HG02798 (cell line): ENCODE results near the gene DGKG.

Experiments used
- ATAC-seq: cut with Tn5 transposase; IDR thresholded peaks from one replicate; pipeline ENCODE4 v1.9.1; 2021; ENCODE audit warnings: mild to moderate bottlenecking; ENCODE audit not compliant: unreplicated experiment, poor library complexity

DGKG gene

DNA sequence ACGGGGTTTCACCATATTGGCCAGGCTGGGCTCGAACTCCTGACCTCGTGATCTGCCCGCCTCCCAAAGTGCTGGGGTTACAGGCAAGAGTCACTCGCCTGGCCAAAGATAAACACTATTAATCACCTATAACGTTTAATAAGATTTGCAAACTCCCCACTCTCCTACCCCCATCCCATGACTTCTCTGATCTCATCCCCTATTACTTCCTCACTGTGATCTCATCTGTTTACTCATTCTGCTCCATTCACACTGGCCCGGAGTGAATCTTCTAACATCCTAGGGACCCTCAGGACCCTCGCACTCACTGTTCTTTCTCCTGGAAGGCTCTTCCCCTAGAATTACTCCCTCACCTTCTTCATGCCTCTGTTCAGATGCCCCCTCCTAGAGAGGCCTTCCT is 78.9 kb downstream of the DGKG start:
- ATAC-seq: no peak

DNA sequence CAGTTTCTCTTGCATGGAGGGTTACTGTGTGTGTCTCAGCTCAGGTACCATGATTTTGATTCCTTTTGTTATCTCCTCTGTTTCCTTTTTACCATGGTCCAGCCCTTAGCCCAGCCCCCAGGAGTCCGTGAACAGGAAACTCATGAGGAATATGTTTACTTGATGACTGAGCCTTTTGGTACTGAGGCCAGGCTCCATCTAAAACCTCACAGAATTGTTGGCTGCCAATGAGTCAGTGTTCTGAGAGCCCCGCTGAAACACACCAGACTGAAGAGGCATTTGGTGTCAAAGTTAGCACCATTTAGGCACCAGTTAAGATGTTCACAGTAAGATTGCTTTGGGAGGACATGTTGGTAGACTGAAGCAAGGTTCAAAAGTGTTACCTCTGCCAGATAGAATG is 80.9 kb downstream of the DGKG start:
- no peak for ATAC-seq

DNA sequence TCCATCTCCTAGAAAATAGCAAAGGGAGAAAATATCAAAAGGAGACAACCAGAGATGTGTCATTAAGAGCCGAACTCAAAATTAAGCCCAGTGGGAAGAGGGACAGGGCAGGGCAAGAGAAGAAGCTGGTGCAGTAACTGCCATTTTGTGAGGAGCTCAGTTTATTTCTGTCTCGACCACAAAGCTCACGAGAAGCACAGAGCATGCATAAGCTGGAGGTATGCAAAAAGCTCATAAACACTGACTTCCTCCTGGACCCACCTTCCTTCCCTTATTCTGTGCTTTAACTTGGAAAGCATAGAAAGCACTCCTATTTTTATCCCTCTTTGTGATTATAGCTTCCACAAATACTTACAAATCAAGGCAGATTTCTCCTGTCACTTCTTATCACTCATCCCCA is 81.3 kb downstream of the DGKG start:
- ATAC-seq: no peak

DNA sequence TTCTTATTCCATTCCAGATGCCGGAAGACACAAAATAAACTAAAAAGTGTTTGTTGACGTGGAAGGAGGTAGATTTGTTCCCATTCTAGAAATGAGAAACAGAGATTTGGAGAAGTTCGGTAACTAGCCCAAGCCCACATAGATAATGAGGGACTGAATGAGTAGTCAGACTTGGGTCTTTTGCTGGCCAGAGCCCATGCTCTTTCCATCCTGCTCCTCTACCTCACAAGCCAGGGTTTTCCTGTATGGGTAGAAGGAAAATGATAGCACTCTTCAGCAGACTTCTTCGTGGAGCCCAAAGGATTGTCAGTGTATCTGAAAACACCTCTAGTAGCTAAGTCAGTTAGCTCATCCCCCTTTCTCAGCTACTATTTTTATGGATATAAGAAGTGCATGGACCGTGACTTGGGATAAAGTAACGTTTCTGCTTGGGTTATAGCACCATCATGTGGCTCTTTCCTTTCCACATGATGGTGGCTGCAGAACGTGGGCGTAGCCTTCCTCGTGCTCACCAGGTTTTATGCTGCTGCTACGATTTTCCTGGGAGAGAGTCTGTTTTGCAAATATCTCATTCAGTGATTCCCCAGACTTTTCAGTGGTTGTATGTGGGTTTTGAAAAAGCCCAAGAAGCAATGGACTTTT is 84.6 kb downstream of the DGKG start:
- no peak for ATAC-seq

DNA sequence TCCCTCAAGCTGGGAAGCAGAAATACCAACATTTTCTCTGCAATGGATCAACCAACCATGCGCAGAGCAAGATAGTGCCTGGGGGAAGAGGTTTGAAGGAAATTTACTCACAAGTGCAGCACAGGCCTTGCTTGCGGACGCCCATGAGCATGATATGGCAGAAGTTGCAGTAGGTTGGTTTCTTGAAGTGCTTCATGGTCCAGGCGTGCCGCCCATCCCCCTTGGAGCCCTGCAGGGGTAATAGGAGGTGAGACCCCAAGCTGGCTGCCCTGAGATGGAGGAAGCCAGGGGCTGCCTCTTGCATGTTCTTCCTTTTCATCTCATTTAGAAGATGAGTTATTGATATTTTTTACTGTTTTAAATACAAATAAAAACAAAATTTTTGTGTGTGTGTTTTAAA is 86.6 kb downstream of the DGKG start:
- no peak for ATAC-seq

DNA sequence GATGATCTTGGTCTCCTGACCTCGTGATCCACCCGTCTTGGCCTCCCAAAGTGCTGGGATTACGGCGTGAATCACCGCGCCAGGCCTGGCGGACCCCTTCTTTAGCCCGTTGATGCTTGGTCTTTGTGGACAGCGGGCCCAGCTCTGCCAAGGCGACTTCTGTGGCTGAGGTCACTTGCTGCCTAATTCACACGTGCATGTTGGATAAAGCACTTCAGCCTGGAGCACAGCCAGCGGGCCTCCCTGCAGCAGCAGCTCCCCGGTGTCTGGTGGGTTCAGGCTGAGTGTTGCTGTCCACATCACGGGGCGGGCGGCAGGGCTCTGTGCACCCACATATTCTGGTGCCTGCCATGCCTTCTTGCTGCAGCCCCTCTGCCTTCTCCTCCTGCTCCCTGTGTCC is 88.4 kb downstream of the DGKG start:
- no peak for ATAC-seq

DNA sequence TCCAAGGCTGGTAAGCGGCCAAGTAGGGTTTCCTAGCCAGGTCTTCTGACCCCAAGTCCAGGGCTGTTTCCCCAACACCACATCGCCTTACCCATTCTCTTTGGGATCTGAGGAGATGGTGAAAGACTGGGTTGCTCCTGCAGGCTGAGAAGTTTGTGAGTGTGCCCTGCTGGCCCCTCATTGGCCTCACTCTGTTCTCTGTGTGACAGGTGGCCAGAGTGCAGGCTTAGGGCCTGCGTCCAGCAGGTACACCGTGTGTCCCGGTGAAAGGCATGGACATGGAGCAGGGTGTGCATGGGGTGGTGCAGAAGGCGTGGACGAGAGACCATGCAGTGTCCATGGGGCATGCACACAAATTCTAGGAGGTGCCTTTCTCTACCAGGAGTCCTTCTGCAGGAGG is 91.3 kb downstream of the DGKG start:
- no peak for ATAC-seq

DNA sequence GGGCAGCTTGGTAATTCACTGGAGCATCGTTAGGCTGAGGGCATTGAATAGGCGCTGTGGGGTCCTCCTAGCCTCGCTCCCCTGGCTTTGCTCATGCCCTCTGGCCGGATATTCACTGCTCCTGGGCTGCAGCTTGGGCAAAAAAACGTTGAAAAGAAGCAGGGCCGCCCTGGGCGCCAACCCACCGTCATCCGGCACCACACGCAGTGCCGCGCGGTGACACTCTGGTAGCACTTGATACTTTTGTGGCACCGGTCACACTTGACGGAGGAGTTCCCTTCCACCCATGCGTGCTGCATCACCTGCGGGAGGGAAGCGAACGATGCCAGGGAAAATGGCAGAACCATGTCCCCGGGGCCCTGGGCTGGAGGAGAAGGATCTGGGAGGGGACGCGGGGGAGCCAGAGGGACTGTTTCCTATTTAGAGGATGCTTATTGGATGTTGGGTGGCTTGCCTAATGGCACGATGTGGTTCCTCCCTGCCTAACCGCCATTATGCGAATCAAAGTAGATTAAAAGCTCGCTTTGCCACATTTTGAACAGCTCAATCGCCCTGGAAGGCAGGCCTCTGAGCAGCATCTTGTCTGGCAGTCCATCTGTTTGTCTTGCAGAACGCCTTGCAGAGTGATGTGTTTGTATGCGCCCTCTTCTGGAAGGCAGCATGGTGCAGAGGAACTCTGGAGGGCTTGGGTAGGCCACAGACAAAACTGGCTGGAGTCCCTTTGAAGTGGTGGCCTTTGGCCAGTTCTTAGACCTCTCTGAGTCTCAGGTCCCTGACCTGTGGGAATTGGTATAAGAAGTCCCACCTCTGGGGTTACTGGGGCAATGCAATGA is 93.2 kb downstream of the DGKG start:
- ATAC-seq: no peak

DNA sequence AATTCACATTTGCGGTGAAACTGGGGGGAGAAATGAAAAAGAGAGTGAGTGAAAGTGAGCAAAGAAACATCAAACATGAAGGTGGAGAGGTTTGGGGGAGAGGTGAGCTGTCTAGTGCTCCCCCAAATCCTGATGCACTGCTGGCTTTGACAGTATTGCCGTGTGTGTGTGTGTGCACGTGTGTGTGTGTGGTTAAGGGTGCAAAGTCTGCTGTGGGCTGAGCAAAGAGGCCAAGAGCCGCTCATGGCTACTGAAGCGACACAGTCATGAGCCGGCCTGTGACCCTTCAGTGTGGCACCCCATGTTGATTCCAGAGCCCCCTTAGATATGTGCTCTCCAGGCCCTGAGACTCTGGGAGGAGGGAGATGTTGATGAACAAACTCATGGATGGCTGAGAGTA is 94.3 kb downstream of the DGKG start:
- ATAC-seq: no peak

DNA sequence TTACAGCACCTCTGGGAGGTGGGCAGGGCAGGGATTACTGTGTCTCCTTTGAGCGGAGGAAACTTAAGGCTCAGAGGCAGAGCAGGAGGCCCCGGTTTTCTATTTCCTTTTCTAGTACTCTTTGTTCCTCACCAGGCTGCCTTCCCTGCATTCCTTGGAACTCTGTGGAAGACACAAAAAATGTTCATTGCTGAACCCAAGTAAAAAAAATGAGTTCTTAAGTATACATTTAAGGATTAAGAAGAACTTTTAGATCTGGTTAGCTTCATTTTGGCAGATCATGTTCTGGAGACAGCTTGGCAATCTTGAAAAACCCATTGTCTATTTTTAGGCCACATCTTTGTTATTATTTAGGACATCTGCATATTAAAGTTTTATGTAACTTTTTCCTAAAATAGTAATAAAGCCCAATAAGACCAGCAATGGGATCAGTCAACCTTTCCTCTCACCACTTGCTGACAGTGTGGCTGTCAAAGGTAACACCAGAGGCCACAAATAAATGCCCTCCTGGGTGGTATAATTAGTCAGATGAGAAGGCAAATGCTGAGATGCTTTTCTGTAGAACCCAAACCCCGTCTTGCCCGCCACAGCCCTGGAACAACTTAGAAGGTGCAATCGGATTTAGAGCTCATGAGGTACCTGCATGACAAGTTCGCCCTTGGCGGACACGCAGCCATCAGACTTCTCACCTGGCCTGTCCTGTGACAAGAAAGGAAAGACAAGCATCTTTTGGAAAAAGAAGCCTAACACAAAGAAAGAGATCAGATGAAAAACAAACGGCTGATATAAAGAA is 97.2 kb downstream of the DGKG start:
- ATAC-seq: no peak

DNA sequence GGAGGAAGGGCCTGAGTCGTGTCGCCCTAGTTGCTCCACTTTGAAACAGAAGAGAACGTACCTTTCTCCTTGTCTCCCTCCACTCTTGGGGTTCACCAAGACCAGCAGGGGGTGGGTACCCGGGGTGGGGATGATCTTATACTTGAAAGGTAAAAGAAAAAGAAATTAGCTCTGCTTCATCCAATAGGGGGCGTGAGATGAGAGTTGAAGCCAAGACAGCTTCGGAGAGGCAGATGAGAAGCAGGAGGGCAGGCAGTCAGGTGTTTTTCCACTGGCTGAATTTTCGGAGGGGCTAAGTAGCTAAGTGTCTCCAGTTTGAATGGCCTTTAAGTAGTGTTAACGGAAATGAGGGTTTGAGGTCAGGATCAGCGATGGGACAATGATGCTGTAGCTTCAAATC is 100.4 kb downstream of the DGKG start:
- no peak for ATAC-seq

DNA sequence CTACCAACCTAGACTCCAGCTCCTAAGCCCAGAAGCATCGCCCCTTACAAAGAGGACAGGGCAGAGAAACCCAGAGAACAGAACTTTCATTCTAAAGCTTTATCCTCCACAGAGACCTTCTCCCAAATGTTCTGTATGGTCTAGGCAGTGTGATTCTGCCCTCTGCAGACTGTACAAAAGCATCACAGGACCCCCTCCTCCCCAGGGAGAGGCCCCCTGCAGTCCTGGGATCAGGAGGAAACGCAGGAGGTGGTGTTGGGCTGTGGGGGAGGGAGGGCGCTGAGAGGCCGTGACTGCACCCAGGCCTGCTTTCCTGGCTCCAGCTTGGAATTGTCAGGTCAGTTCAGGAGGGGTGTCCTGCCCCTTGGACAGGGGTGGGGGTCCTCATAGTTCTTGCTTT is 101.3 kb downstream of the DGKG start:
- no peak for ATAC-seq

DNA sequence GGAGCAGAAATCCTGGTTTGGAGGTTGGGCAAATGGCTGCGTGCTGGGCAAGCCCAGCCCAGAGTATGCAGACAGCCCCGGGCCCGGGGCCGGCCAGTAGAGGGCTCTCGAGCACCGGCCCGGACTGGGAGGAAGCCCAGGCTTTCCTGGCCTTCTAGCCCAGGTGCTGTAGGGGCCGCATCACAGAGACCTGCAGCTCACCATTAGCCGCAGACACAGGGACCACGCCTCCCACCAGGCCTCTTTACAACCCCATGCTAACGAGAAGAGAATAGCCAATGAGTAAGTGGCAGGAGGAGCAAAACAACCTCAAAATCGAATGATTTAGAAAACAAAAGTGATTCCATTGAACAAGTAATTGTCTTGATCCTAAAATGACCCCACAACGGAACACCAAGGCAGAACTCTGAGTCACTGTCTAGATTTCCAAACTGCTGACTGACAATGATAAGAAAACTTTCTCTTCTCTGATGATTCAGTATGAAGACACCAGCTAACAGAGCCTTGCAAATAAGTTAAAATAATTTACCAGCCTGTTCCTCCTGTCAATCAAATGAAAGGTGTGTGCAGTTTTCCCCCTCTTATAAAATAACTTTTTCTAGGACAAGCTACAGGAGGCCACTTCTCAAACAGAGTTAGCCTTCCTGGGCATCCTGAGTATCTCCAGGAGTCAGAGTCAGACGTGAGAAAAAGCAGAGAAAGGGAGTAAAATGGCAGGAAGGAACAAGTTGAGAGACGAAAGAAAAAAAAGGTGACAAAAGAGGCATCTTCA is 102.2 kb downstream of the DGKG start:
- peak; percentile 77 for ATAC-seq

DNA sequence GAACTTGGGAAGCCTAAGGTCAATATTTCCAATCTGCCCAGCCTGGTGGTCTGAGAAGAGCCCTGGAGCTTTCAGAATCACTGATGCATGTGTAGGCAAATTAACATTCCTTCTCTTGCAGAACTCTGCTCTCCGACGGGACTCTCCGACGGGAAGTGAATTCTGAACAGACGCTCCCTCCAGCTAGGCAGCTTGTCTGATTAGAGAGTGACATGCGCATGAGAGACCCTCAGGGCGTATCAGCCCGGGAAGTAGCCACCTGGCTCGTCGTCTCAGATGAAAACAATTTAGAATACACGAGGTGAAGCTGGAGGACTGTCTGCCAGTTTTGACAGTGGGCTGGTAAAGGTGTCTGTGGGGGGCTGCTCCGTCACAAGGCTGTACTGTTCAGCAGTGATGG is 103.1 kb downstream of the DGKG start:
- no peak for ATAC-seq

DNA sequence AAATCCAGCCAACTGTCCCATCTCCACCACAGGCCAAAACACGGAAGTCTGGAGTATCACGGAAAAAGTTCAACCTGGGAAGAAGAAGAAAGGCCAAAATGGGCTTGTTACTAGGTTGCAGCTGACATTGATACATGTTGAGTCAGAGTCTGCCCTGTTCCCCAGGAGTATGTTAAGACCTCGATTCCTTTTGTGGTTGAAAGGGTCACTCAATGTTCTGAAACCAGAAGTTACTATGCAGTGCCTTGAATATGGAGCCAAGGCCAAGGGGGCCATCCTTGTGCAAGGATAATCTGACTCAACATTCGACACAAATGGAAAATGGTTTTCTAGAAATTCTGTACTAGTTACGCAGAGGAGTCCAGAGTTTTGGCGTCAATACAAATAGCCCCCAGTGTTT is 104.2 kb downstream of the DGKG start:
- ATAC-seq: no peak

DNA sequence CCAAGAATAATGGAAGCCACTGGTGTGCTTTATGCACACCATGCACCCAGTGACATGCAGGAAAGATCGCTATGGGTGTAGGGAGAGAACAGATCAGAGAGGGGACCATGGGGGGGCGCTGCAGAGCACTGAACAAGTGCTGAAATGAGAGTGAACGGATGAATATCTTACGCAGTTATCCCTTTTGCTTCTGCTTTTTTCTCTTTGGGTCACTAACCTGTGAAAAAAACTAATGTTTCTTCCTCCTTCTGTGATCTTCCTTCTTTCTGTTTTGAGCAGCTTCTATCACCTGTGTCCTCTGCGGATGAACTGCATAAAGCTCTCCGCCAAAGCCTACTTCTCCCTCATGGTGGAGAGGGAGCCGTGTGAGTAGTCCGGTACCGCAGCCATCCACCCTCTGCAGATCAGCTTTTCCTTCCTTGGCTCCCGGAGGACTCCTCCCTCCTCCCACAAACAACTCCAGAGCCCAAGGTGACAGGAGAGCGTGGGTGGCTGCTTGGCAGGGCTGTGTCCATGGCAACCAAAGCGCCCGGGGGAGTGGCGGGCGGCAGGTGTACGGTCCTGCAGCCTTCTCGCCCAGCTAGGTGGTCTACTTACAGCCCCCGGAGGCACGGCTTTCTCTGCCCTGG is 106.2 kb downstream of the DGKG start:
- ATAC-seq: no peak

DNA sequence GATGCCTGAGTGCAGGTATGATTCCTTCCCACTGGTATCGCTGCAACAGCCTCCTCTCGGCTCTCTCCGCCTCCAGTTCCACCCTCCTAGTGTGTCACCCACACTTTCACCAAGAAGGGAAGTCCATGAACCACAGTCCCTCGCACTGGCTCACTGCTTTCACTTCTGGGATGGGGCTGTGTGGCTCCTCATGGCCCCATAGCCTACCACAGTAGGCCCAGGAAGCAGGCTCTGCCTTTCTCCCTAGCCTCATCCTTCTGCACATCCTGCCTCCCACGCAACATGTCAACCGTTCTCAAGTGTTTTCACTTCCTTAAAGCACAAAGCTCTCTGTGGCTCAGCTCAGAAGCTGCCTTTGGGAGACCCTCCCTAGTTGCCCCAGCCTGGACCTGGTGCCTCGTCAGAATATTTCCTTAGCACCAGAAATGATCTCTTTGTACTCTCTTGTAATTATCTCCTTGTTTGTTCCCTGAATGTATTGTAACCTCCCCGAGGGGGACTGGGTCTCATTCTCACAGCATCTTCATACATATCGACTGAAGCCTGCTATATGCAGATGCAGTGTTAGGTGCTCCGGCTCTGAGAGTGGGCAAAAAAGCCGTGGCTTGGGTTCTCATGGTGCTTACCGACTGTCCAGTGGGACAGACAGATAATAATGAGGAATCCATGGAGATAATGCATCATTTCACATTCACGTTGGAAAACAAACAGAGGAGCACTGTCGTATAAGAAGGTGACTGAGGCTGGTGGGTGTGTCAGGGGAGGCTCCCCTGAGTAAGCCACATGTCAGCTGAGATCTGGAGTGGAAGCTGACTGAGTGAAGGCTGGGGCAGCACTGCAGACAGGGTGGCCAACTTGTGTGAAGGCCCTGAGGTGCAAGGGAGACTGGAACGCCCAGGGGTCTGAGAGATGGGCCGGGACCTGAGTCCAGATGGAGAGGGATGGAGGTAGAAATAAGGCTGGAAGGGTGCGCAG is 107.1 kb downstream of the DGKG start:
- peak; percentile 67 for ATAC-seq

DNA sequence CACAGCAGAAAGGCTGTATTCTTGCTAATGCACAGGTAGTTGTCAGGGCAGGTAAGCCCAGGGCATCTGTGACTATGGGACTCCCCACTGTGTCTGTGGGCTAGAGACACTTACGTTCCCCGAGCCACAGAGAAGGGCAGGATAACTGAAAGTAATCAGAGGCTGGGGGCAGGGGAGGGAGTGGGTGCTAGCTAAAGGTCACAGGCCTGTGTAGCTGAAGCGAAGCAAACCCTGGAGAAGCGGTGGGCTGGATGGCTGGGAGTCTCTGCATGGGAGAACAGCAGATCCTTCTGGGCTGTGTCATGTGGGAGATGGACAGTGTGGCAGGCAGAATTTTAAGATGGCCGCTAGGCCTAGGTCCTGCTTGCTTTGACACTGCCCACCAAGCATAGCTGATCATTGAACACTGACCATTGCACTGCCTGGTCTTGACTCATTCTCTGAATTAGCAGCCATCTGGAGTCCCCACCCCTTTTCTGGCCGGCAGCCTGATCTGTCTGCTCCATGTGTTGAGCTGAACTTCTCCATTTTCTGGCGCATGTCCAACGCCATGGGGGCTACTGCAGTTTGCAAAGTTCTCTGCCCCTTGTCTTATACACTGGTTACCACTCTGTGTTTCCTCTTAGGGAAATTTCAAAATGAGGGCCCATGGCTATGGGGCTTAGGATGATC is 110.0 kb downstream of the DGKG start:
- no peak for ATAC-seq
